HepG2 (cell line): ENCODE results near the gene ARPC3. TPM values are rescaled to one million over a fixed set of nuclear protein-coding genes. Genes with fewer than 3 reads are reported as not detected.

ENCODE experiments used
- ARNT ChIP-seq: fragments of 450-650 bp; IDR thresholded peaks from 2 replicates; pipeline ENCODE4 v1.6.1; 2017
- CEBPG ChIP-seq: IDR thresholded peaks from 2 replicates; pipeline ENCODE4 v1.6.1; 2016
- GABPA ChIP-seq, 2 experiments: IDR thresholded peaks; 2 replicates each; pipeline ENCODE4 v1.6.1; 2011 to 2016; ENCODE audit warnings: low read depth in 2 of 2, low read length in 1 of 2, missing biosample characterization in 1 of 2, missing genetic modification characterization in 1 of 2
- GZF1 ChIP-seq: sonication (generic); formaldehyde crosslinking; IDR thresholded peaks from 2 replicates; pipeline ENCODE4 v1.5.1; 2020; ENCODE audit warnings: mild to moderate bottlenecking, missing genetic modification reagents
- KLF12 ChIP-seq: sonication (generic); formaldehyde crosslinking; IDR thresholded peaks from 2 replicates; pipeline ENCODE4 v1.4.0; 2020; ENCODE audit warnings: missing genetic modification reagents, borderline replicate concordance
- NFE2 ChIP-seq: sonication (generic); formaldehyde crosslinking; IDR thresholded peaks from 2 replicates; pipeline ENCODE4 v1.4.0; 2020; ENCODE audit warnings: missing genetic modification reagents
- NFE2L1 ChIP-seq: sonication (generic); formaldehyde crosslinking; IDR thresholded peaks from 2 replicates; pipeline ENCODE4 v1.4.0; 2020; ENCODE audit warnings: missing genetic modification reagents, mild to moderate bottlenecking, borderline replicate concordance
- NR2F2 ChIP-seq: IDR thresholded peaks from 2 replicates; pipeline ENCODE4 v1.6.1; 2012; ENCODE audit warnings: low read depth, inconsistent platforms, borderline replicate concordance
- POLR2A ChIP-seq, 2 experiments: IDR thresholded peaks; 2 replicates each; pipeline ENCODE4 v1.6.1; 2011; ENCODE audit warnings: low read depth in 2 of 2, low read length in 2 of 2, mild to moderate bottlenecking in 1 of 2, moderate library complexity in 1 of 2; ENCODE audit not compliant: insufficient read depth in 1 of 2
- POLR2AphosphoS5 ChIP-seq: IDR thresholded peaks from 2 replicates; pipeline ENCODE4 v1.6.1; 2012; ENCODE audit warnings: low read depth, low read length
- RBFOX2 ChIP-seq: fragments of 200-400 bp; formaldehyde crosslinking; IDR thresholded peaks from 2 replicates; pipeline ENCODE4 v1.6.1; 2017; ENCODE audit warnings: low read depth, mild to moderate bottlenecking, low read length
- RFXAP ChIP-seq: sonication (generic); formaldehyde crosslinking; IDR thresholded peaks from 2 replicates; pipeline ENCODE4 v1.4.0; 2020; ENCODE audit warnings: missing genetic modification reagents, borderline replicate concordance
- SETDB1 ChIP-seq: sonication (generic); formaldehyde crosslinking; IDR thresholded peaks from 2 replicates; pipeline ENCODE4 v1.5.1; 2020; ENCODE audit warnings: missing genetic modification reagents, mild to moderate bottlenecking, borderline replicate concordance
- SIX1 ChIP-seq: sonication (generic); formaldehyde crosslinking; IDR thresholded peaks from 2 replicates; pipeline ENCODE4 v1.4.0; 2020; ENCODE audit warnings: missing genetic modification reagents, borderline replicate concordance
- SP4 ChIP-seq: sonication (generic); formaldehyde crosslinking; IDR thresholded peaks from 2 replicates; pipeline ENCODE4 v1.8.1; 2023; ENCODE audit warnings: mild to moderate bottlenecking, missing genetic modification reagents
- SRSF4 ChIP-seq: fragments of 200-400 bp; formaldehyde crosslinking; IDR thresholded peaks from one replicate; pipeline ENCODE4 v1.6.1; 2018; ENCODE audit warnings: mild to moderate bottlenecking, low read depth, low read length, moderate library complexity; ENCODE audit not compliant: poor library complexity, severe bottlenecking
- TAF1 ChIP-seq: sonication (generic); formaldehyde crosslinking; IDR thresholded peaks from 2 replicates; pipeline ENCODE4 v1.4.0; 2020; ENCODE audit warnings: missing genetic modification reagents
- TAF15 ChIP-seq: fragments of 200-400 bp; formaldehyde crosslinking; IDR thresholded peaks from one replicate; pipeline ENCODE4 v1.6.1; 2018; ENCODE audit warnings: mild to moderate bottlenecking, low read depth, low read length; ENCODE audit not compliant: poor library complexity, severe bottlenecking
- TMF1 ChIP-seq: sonication (generic); formaldehyde crosslinking; IDR thresholded peaks from 2 replicates; pipeline ENCODE4 v1.8.1; 2022; ENCODE audit warnings: low read depth, missing genetic modification reagents
- ZBTB20 ChIP-seq: sonication (generic); formaldehyde crosslinking; IDR thresholded peaks from 2 replicates; pipeline ENCODE4 v1.8.1; 2023; ENCODE audit warnings: missing genetic modification reagents, low read depth, mild to moderate bottlenecking, borderline replicate concordance
- ZBTB8A ChIP-seq: sonication (generic); formaldehyde crosslinking; IDR thresholded peaks from 2 replicates; pipeline ENCODE4 v1.4.0; 2020; ENCODE audit warnings: mild to moderate bottlenecking, low read depth, missing genetic modification reagents, borderline replicate concordance
- ZFP82 ChIP-seq: sonication (generic); formaldehyde crosslinking; IDR thresholded peaks from 2 replicates; pipeline ENCODE4 v1.5.1; 2020; ENCODE audit warnings: mild to moderate bottlenecking, missing genetic modification reagents, borderline replicate concordance
- ZNF510 ChIP-seq: sonication (generic); formaldehyde crosslinking; IDR thresholded peaks from 2 replicates; pipeline ENCODE4 v1.4.0; 2020; ENCODE audit warnings: low read depth, mild to moderate bottlenecking, missing genetic modification reagents
- ZNF749 ChIP-seq: sonication (generic); formaldehyde crosslinking; IDR thresholded peaks from 2 replicates; pipeline ENCODE4 v1.8.0; 2022; ENCODE audit warnings: mild to moderate bottlenecking, missing genetic modification reagents, moderate library complexity, borderline replicate concordance
- polyA plus RNA-seq, 8 experiments: library from polyadenylated mRNA; depleted of rRNA in 3 of 8; stranded (reverse) in 7 of 8; unstranded in 1 of 8; fragments of >200 nt; fragmentation: Illumina TruSeq in 4 of 8; extraction: Trizol in 4 of 8; gene quantifications; 2 replicates each; pipeline versions ENCODE4 v1.2.1 to v1.2.3, GENCODE V29; 2011 to 2016; ENCODE audit warnings: low read depth in 4 of 8, missing spikeins in 1 of 8, mixed read lengths in 1 of 8; ENCODE audit not compliant: insufficient read depth in 1 of 8
- total RNA-seq, 5 experiments: library from RNA; depleted of rRNA; stranded (reverse); fragments of >200 nt; fragmentation: Illumina TruSeq; extraction: Trizol; gene quantifications; 2 replicates each; pipeline ENCODE4 v1.2.3, GENCODE V29; 2016; ENCODE audit warnings: low read depth in 1 of 5
- TF ChIP-seq, protein P1 (sequence below): sonication (generic); formaldehyde crosslinking; IDR thresholded peaks from 2 replicates; pipeline ENCODE4 v1.4.0; 2020; ENCODE audit warnings: missing genetic modification reagents
- TF ChIP-seq, protein P2 (sequence below): sonication (generic); formaldehyde crosslinking; IDR thresholded peaks from 2 replicates; pipeline ENCODE4 v1.5.0; 2020; ENCODE audit warnings: missing genetic modification reagents
- TF ChIP-seq, protein P3 (sequence below): sonication (generic); formaldehyde crosslinking; IDR thresholded peaks from 2 replicates; pipeline ENCODE4 v1.4.0; 2020; ENCODE audit warnings: mild to moderate bottlenecking, missing genetic modification reagents
- TF ChIP-seq, protein P4 (sequence below): IDR thresholded peaks from 2 replicates; pipeline ENCODE4 v1.6.1; 2018; ENCODE audit warnings: missing genetic modification reagents

The ARPC3 gene
- total and polyA plus RNA-seq, 2 of the 13 experiments (the other 11 are each of a cell fraction or from before 2014, with no cell fraction given), result 32.7 to 234 TPM

DNA sequence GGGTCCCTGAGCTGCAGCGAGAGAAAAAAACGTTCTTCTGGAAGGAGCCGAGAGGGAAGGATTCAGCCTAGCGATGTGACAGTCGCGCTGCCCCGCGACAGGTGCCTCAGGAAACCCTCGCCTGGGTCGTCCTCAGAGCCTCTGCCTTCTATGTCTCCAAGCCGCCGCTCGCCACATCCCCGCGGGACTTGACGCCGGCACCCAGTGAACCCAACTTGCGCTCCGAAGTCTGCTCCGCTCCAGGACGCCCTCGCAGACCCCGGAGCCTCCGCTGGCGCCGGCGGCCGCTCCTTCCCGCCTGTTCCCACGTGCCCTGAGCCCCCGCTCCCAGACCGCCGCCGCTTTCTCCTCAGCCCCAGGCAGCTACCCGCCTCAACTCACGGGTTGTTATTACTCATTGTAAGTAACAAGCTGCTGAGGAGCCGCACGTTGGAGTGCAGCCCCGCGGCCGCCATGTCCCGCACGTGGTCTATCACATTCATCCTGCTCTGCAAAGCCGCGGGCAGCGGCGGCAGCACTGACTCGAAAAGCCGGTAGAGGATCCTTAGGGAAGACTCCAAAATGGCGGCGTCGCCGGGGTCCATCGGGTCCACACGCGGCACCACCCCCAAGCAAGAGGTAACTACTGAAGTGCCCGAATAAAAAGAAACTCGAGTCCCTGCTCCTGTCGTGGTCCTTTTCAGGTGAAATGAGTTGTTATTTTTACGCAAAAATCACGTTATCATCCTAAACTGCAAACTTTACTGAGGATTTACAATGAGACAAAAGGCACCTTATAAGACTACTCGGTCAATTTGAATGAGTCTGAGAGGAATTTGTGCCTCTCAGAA, 46.8 kb downstream of the ARPC3 start, which contains the start of gene ANAPC7 (continued):
- no peak for TF ChIP-seq NFE2L1
- TF ChIP-seq NFE2 (CRISPR knock-in tag), result no peak
- no peak for TF ChIP-seq ZNF749
- TF ChIP-seq, protein P1, sequence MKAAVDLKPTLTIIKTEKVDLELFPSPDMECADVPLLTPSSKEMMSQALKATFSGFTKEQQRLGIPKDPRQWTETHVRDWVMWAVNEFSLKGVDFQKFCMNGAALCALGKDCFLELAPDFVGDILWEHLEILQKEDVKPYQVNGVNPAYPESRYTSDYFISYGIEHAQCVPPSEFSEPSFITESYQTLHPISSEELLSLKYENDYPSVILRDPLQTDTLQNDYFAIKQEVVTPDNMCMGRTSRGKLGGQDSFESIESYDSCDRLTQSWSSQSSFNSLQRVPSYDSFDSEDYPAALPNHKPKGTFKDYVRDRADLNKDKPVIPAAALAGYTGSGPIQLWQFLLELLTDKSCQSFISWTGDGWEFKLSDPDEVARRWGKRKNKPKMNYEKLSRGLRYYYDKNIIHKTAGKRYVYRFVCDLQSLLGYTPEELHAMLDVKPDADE, result no peak
- TF ChIP-seq ARNT, result no peak
- TF ChIP-seq ZNF510 (CRISPR knock-in tag), result peak; percentile 79; the same call in 1 of the 2 replicates
- TF ChIP-seq GABPA (IDR thresholded peaks at IDR 0.05; ENCODE audit: low read depth, low read length), result no peak
- peak; percentile 42; the same call in 1 of the 2 replicates for TF ChIP-seq GABPA (CRISPR knock-in tag; IDR thresholded peaks at IDR 0.05; ENCODE audit: low read depth)
- TF ChIP-seq RFXAP (CRISPR knock-in tag), result no peak; the same call in 1 of the 2 replicates
- TF ChIP-seq NR2F2, result peak; percentile 23; the same call in 1 of the 2 replicates
- TF ChIP-seq SIX1 (CRISPR knock-in tag), result no peak
- peak; percentile 75; the same call in 1 of the 2 replicates for TF ChIP-seq TMF1
- no peak for TF ChIP-seq ZBTB20 (CRISPR knock-in tag)
- TF ChIP-seq ZFP82 (CRISPR knock-in tag), result no peak
- TF ChIP-seq SP4 (CRISPR knock-in tag), result no peak
- TF ChIP-seq ZBTB8A (CRISPR knock-in tag), result no peak; the same call in 1 of the 2 replicates
- no peak for TF ChIP-seq TAF15
- peak; percentile 74 to 90 for TF ChIP-seq POLR2A (IDR thresholded peaks at IDR 0.05; ENCODE audit: insufficient read depth in 1 of 2, low read depth in 2 of 2, low read length in 2 of 2)
- TF ChIP-seq SETDB1 (CRISPR knock-in tag), result no peak
- no peak for TF ChIP-seq GZF1 (CRISPR knock-in tag)
- peak; percentile 78 for TF ChIP-seq POLR2AphosphoS5
- TF ChIP-seq, protein P2, sequence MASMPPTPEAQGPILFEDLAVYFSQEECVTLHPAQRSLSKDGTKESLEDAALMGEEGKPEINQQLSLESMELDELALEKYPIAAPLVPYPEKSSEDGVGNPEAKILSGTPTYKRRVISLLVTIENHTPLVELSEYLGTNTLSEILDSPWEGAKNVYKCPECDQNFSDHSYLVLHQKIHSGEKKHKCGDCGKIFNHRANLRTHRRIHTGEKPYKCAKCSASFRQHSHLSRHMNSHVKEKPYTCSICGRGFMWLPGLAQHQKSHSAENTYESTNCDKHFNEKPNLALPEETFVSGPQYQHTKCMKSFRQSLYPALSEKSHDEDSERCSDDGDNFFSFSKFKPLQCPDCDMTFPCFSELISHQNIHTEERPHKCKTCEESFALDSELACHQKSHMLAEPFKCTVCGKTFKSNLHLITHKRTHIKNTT (CRISPR knock-in tag), result no peak
- TF ChIP-seq, protein P3, sequence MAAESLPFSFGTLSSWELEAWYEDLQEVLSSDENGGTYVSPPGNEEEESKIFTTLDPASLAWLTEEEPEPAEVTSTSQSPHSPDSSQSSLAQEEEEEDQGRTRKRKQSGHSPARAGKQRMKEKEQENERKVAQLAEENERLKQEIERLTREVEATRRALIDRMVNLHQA (CRISPR knock-in tag), result no peak
- no peak for TF ChIP-seq SRSF4
- no peak for TF ChIP-seq KLF12 (CRISPR knock-in tag)
- no peak for TF ChIP-seq CEBPG (CRISPR knock-in tag)
- TF ChIP-seq, protein P4, sequence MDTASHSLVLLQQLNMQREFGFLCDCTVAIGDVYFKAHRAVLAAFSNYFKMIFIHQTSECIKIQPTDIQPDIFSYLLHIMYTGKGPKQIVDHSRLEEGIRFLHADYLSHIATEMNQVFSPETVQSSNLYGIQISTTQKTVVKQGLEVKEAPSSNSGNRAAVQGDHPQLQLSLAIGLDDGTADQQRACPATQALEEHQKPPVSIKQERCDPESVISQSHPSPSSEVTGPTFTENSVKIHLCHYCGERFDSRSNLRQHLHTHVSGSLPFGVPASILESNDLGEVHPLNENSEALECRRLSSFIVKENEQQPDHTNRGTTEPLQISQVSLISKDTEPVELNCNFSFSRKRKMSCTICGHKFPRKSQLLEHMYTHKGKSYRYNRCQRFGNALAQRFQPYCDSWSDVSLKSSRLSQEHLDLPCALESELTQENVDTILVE (CRISPR knock-in tag), result no peak; the same call in 1 of the 2 replicates
- TF ChIP-seq RBFOX2, result peak; percentile 86
- TF ChIP-seq TAF1 (CRISPR knock-in tag), result peak; percentile 76
